K562 (cell line): ENCODE data around the gene CORO2A. TPM values are rescaled to one million over a fixed set of nuclear protein-coding genes. Genes with fewer than 3 reads are reported as not detected.

Experiments used
- ATAC-seq: fragments of 200-7000 bp; cut with Tn5 transposase; 3 replicates; pipeline ENCODE4 v1.9.1; 2020; ENCODE audit warnings: moderate library complexity
- BruUV-seq: library from RNA; stranded (reverse); fragments of 400-500 nt; replicated peaks from 2 replicates; lab custom pipeline; 2021; lab: Mats Ljungman, UMichigan
- CTCF ChIA-PET: fragments of 300-600 bp; formaldehyde crosslinking; extraction: SDS; loops from one replicate; lab custom pipeline; 2021; ENCODE audit warnings: low intra/inter-chr PET ratio; lab: Yijun Ruan, JAX
- POLR2A ChIA-PET: fragments of 300-600, 350-650 bp; sonication (Branson Sonifier 250); formaldehyde crosslinking; extraction: SDS; loops from one replicate; lab custom pipeline; 2021; ENCODE audit warnings: antibody characterized with exemption, inconsistent platforms; lab: Yijun Ruan, JAX
- DNase-seq, 4 experiments: peaks; one replicate each; pipeline versions ENCODE4 v3.0.0 to v3.0.0-alpha.2; 2011 to 2018; ENCODE audit warnings: low spot score in 3 of 4, mixed read lengths in 3 of 4; ENCODE audit errors: extremely low read depth in 1 of 4
- FAIRE-seq: peaks from 2 replicates; lab custom pipeline; 2011; peaks lifted over from hg19 to GRCh38; lab: Jason Lieb, UNC
- H2AFZ ChIP-seq: 2 replicates; pipeline ENCODE4 v1.6.0; 2011; ENCODE audit warnings: low read depth, low read length, control low read depth, inconsistent platforms
- H3K27ac ChIP-seq: fragments of 200-600 bp; 3 replicates; pipeline ENCODE4 v1.8.0; 2011; ENCODE audit warnings: low read depth, mild to moderate bottlenecking, control low read depth, inconsistent platforms, low read length, moderate library complexity, mixed read lengths; ENCODE audit errors: extremely low read depth
- H3K27me3 ChIP-seq, 2 experiments: fragments of 300-600 bp in 1 of 2; 2 replicates in 1 of 2; 3 replicates in 1 of 2; pipeline versions ENCODE4 v1.6.0 to v1.8.0; 2011; ENCODE audit warnings: inconsistent platforms in 2 of 2, low read length in 2 of 2, mild to moderate bottlenecking in 1 of 2, mixed read lengths in 1 of 2, moderate library complexity in 1 of 2; ENCODE audit not compliant: control insufficient read depth in 2 of 2, insufficient read depth in 2 of 2
- H3K36me3 ChIP-seq: fragments of 300-600 bp; 3 replicates; pipeline ENCODE4 v1.8.0; 2011; ENCODE audit warnings: mild to moderate bottlenecking, low read length, inconsistent platforms; ENCODE audit not compliant: control insufficient read depth, insufficient read depth
- H3K4me1 ChIP-seq, 2 experiments: fragments of 200-600 bp in 1 of 2; replicated peaks in 1 of 2; 2 replicates in 1 of 2; 3 replicates in 1 of 2; pipeline versions ENCODE4 v1.5.1 to v1.8.0; 2011; ENCODE audit warnings: inconsistent platforms in 2 of 2, low read length in 2 of 2, mild to moderate bottlenecking in 1 of 2, mixed read lengths in 1 of 2, moderate library complexity in 1 of 2; ENCODE audit not compliant: control insufficient read depth in 2 of 2, insufficient read depth in 2 of 2
- H3K4me2 ChIP-seq: 2 replicates; pipeline ENCODE4 v1.6.1; 2011; ENCODE audit warnings: low read length, control low read depth, inconsistent platforms, mixed read lengths; ENCODE audit not compliant: insufficient read depth
- H3K4me3 ChIP-seq: fragments of 200-600 bp; sonication (generic), shearing (Covaris generic); 2 replicates; pipeline ENCODE4 v1.5.1; 2016; ENCODE audit warnings: control low read depth, inconsistent platforms
- H3K79me2 ChIP-seq: fragments of 200-600 bp; 3 replicates; pipeline ENCODE4 v1.8.0; 2011; ENCODE audit warnings: low read length, inconsistent platforms; ENCODE audit not compliant: control insufficient read depth, insufficient read depth
- H3K9ac ChIP-seq, 2 experiments: 2 replicates each; pipeline versions ENCODE4 v1.6.0 to v1.6.1; 2011; ENCODE audit warnings: low read depth in 2 of 2, low read length in 2 of 2, control low read depth in 1 of 2, inconsistent platforms in 1 of 2, mild to moderate bottlenecking in 1 of 2, mixed read lengths in 1 of 2; ENCODE audit not compliant: insufficient read depth in 1 of 2
- H3K9me1 ChIP-seq: one replicate; pipeline ENCODE4 v1.6.0; 2011; ENCODE audit warnings: inconsistent platforms, mild to moderate bottlenecking, low read length, moderate library complexity; ENCODE audit not compliant: control insufficient read depth, insufficient read depth
- H3K9me3 ChIP-seq: replicated peaks from 2 replicates; pipeline ENCODE4 v1.5.1; 2011; ENCODE audit warnings: low read depth, low read length, inconsistent platforms; ENCODE audit not compliant: control insufficient read depth, insufficient read depth
- H4K20me1 ChIP-seq: replicated peaks from 2 replicates; pipeline ENCODE4 v1.6.1; 2011; ENCODE audit warnings: low read length, inconsistent platforms, mixed read lengths; ENCODE audit not compliant: control insufficient read depth, insufficient read depth
- CCNT2 ChIP-seq: IDR thresholded peaks from 2 replicates; pipeline ENCODE4 v1.6.1; 2011; ENCODE audit warnings: borderline replicate concordance, low read depth, mild to moderate bottlenecking, moderate library complexity, mixed read lengths, low read length; ENCODE audit not compliant: insufficient read length; ENCODE audit errors: extremely low read depth
- DPF2 ChIP-seq: fragments of 450-650 bp; IDR thresholded peaks from 2 replicates; pipeline ENCODE4 v1.6.1; 2016
- GATAD2A ChIP-seq: fragments of 450-650 bp; IDR thresholded peaks from 2 replicates; pipeline ENCODE4 v1.6.1; 2017
- HDAC6 ChIP-seq: IDR thresholded peaks from 2 replicates; pipeline ENCODE4 v1.6.1; 2012; ENCODE audit warnings: low read depth, mild to moderate bottlenecking, control low read depth, inconsistent platforms, low read length, moderate library complexity
- HINFP ChIP-seq: fragments of 450-650 bp; conservative IDR thresholded peaks from 2 replicates; pipeline ENCODE4 v1.6.1; 2016; ENCODE audit warnings: missing genetic modification characterization, low read depth, mild to moderate bottlenecking, control low read depth, missing compliant biosample characterization
- IRF1 ChIP-seq: sonication (generic); formaldehyde crosslinking; IDR thresholded peaks from 2 replicates; pipeline ENCODE4 v1.8.0; 2022; ENCODE audit warnings: missing genetic modification reagents, mild to moderate bottlenecking, borderline replicate concordance
- NR2C2 ChIP-seq, 2 experiments: fragments of 200-800 bp in 1 of 2; sonication (Bioruptor generic) in 1 of 2; sonication (generic) in 1 of 2; formaldehyde crosslinking in 1 of 2; IDR thresholded peaks; 2 replicates each; pipeline versions ENCODE4 v1.6.1 to v1.8.0; 2016 to 2022; ENCODE audit warnings: mild to moderate bottlenecking in 1 of 2, missing compliant biosample characterization in 1 of 2, missing genetic modification characterization in 1 of 2, missing genetic modification reagents in 1 of 2
- NR2F6 ChIP-seq: fragments of 450-650 bp; formaldehyde crosslinking; IDR thresholded peaks from 2 replicates; pipeline ENCODE4 v1.4.0; 2020; ENCODE audit warnings: mild to moderate bottlenecking
- PCBP1 ChIP-seq: fragments of 200-400 bp; formaldehyde crosslinking; IDR thresholded peaks from 2 replicates; pipeline ENCODE4 v1.6.1; 2018; ENCODE audit warnings: mild to moderate bottlenecking, low read depth, low read length; ENCODE audit not compliant: poor library complexity, severe bottlenecking
- SMAD2 ChIP-seq: fragments of 150-350 bp; IDR thresholded peaks from 2 replicates; pipeline ENCODE4 v1.6.1; 2014; ENCODE audit warnings: low read depth, mild to moderate bottlenecking, low read length
- SPI1 ChIP-seq: IDR thresholded peaks from 2 replicates; pipeline ENCODE4 v1.6.1; 2011; ENCODE audit warnings: low read depth, low read length, control low read depth, borderline replicate concordance
- ZFP1 ChIP-seq: fragments of 450-650 bp; formaldehyde crosslinking; IDR thresholded peaks from 2 replicates; pipeline ENCODE4 v1.4.0; 2020; ENCODE audit warnings: mild to moderate bottlenecking, mixed read lengths
- ZNF12 ChIP-seq: sonication (generic); formaldehyde crosslinking; IDR thresholded peaks from 2 replicates; pipeline ENCODE4 v1.4.0; 2020; ENCODE audit warnings: mild to moderate bottlenecking, missing genetic modification reagents
- ZNF253 ChIP-seq: fragments of 250-450 bp; sonication (Bioruptor Pico); conservative IDR thresholded peaks from 2 replicates; pipeline ENCODE4 v1.6.1; 2021; ENCODE audit warnings: mild to moderate bottlenecking
- WGBS: fragments of 100-300 bp; shearing (Covaris generic); methylation state at CpG from one replicate; pipeline ENCODE4 v1.1.6; 2016; ENCODE audit warnings: low coverage, mixed read lengths; ENCODE audit not compliant: insufficient coverage; ENCODE audit errors: missing lambda C conversion rate; 5-methylcytosine and 5-hydroxymethylcytosine counted together
- in situ Hi-C: fragments of 300-500 bp; cut with MboI; formaldehyde crosslinking; loops from 4 replicates; pipeline ENCODE4 v1.15.0; 2018; ENCODE audit warnings: inconsistent platforms, mixed read lengths
- intact Hi-C: fragments of 100-400 bp; cut with micrococcal nuclease; formaldehyde crosslinking; loops from 2 replicates; pipeline ENCODE4 v1.14.2; 2022
- polyA plus RNA-seq, 8 experiments: library from polyadenylated mRNA; depleted of rRNA in 4 of 8; stranded (reverse) in 5 of 8; unstranded in 3 of 8; fragments of >200 nt; fragmentation: Nextera tagmentation in 2 of 8; fragmentation: Illumina TruSeq in 1 of 8; extraction: Ambion mirVana in 2 of 8; extraction: Trizol in 1 of 8; gene quantifications; 2 replicates each; pipeline versions ENCODE4 v1.2.1 to v1.2.3, GENCODE V29; 2011 to 2014; ENCODE audit warnings: inconsistent platforms in 1 of 8, missing spikeins in 1 of 8
- total RNA-seq, 7 experiments: library from RNA; depleted of rRNA in 6 of 7; stranded (reverse); fragments of >200 nt in 6 of 7; fragmentation: Illumina TruSeq in 2 of 7; extraction: Trizol in 2 of 7; gene quantifications; 2 replicates each; pipeline versions ENCODE4 v1.2.1 to v1.2.3, GENCODE V29; 2011 to 2021; ENCODE audit warnings: low replicate concordance in 1 of 7
- TF ChIP-seq, protein P1 (sequence below): fragments of 450-650 bp; IDR thresholded peaks from 2 replicates; pipeline ENCODE4 v1.7.1; 2018; ENCODE audit warnings: mild to moderate bottlenecking, low read depth; ENCODE audit not compliant: partially characterized antibody
- TF ChIP-seq, protein P2 (sequence below), 2 experiments: fragments of 450-650 bp in 1 of 2; sonication (generic) in 1 of 2; formaldehyde crosslinking in 1 of 2; IDR thresholded peaks in 1 of 2; conservative IDR thresholded peaks in 1 of 2; 2 replicates each; pipeline versions ENCODE4 v1.6.1 to v1.8.1; 2016 to 2023; ENCODE audit warnings: mild to moderate bottlenecking in 2 of 2, moderate library complexity in 2 of 2, inconsistent platforms in 1 of 2, missing genetic modification reagents in 1 of 2

CORO2A gene
- total and polyA plus RNA-seq, 9 of the 15 experiments (the other 6 are each of a cell fraction or from before 2014, with no cell fraction given) = 9.5 to 26.6 (median 18.0) TPM

GRCh38 chr9:98128316-98128715, 64.1 kb downstream of the CORO2A start:
- Histone ChIP-seq H2AFZ (no peak overlapping the region), H4K20me1 (no peaks in the 10 kb centered on the region), H3K4me2 (no peak overlapping the region), H3K27me3 (no peaks in the 10 kb centered on the region), H3K9ac (no peak overlapping the region; a peak in 1 of 4 replicates), H3K4me1 (no peaks in the 10 kb centered on the region; a peak in 1 of 5 replicates), H3K4me3 (no peak overlapping the region), H3K9me3 (no peaks in the 10 kb centered on the region), H3K36me3 (peaks cover 75% of the 10 kb centered on the region; the same call in 2 of the 3 replicates), H3K9me1 (no peaks in the 10 kb centered on the region), H3K27ac (no peak overlapping the region), H3K79me2 (no peaks in the 10 kb centered on the region)
- ChIA-PET CTCF (no interaction called here), POLR2A (interaction anchor here (1.0 kb wide), 1 partner anchor 9 kb away, joined by 4 read pairs; the partner anchor contains the start of gene TRIM14)
- no peak for ATAC-seq
- no peak for TF ChIP-seq HINFP (tag)
- TF ChIP-seq ZNF12 = no peak
- no peak for TF ChIP-seq SPI1
- TF ChIP-seq IRF1 = no peak
- TF ChIP-seq, protein P1, sequence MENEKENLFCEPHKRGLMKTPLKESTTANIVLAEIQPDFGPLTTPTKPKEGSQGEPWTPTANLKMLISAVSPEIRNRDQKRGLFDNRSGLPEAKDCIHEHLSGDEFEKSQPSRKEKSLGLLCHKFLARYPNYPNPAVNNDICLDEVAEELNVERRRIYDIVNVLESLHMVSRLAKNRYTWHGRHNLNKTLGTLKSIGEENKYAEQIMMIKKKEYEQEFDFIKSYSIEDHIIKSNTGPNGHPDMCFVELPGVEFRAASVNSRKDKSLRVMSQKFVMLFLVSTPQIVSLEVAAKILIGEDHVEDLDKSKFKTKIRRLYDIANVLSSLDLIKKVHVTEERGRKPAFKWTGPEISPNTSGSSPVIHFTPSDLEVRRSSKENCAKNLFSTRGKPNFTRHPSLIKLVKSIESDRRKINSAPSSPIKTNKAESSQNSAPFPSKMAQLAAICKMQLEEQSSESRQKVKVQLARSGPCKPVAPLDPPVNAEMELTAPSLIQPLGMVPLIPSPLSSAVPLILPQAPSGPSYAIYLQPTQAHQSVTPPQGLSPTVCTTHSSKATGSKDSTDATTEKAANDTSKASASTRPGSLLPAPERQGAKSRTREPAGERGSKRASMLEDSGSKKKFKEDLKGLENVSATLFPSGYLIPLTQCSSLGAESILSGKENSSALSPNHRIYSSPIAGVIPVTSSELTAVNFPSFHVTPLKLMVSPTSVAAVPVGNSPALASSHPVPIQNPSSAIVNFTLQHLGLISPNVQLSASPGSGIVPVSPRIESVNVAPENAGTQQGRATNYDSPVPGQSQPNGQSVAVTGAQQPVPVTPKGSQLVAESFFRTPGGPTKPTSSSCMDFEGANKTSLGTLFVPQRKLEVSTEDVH = no peak
- no peak for TF ChIP-seq ZNF253
- no peak for TF ChIP-seq NR2C2 (CRISPR knock-in tag; IDR thresholded peaks at IDR 0.05)
- no peak for TF ChIP-seq NR2C2 (tag; IDR thresholded peaks at IDR 0.05)
- TF ChIP-seq GATAD2A = no peak
- TF ChIP-seq CCNT2 = no peak
- no peak for TF ChIP-seq SMAD2
- no peak for TF ChIP-seq DPF2
- TF ChIP-seq, protein P2, sequence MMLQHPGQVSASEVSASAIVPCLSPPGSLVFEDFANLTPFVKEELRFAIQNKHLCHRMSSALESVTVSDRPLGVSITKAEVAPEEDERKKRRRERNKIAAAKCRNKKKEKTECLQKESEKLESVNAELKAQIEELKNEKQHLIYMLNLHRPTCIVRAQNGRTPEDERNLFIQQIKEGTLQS (IDR thresholded peaks at IDR 0.05) = no peak
- TF ChIP-seq, protein P2 (CRISPR knock-in tag; conservative IDR thresholded peaks at IDR 0.05) = no peak
- no peak for TF ChIP-seq PCBP1
- no peak for TF ChIP-seq NR2F6 (CRISPR knock-in tag)
- no peak for TF ChIP-seq ZFP1 (CRISPR knock-in tag)
- no peak for TF ChIP-seq HDAC6
- DNase-seq = no peak
- intact Hi-C loops = no loop called here
- WGBS = 91% methylated on average over 15 of the region's 16 CpGs
- no TSS peak for BruUV-seq
- in situ Hi-C loops = no loop called here
- FAIRE-seq = no peak
